RWPE1 (cell line): ENCODE results near the gene MRPL41.

Source experiments
- CTCF ChIA-PET: fragments of 350-600 bp; sonication (Branson Sonifier 250); formaldehyde crosslinking; extraction: SDS; loops from one replicate; lab custom pipeline; 2021; lab: Yijun Ruan, JAX
- POLR2A ChIA-PET: fragments of 400-600 bp; formaldehyde crosslinking; extraction: SDS; loops from one replicate; lab custom pipeline; 2020; ENCODE audit warnings: antibody characterized with exemption; ENCODE audit not compliant: low non-redundant PET; lab: Yijun Ruan, JAX
- DNase-seq: peaks from one replicate; pipeline ENCODE4 v3.0.0; 2012; ENCODE audit warnings: low spot score
- H3K27ac ChIP-seq: fragments of 450-650 bp; 2 replicates; pipeline ENCODE4 v1.5.1; 2017
- CTCF ChIP-seq: fragments of 450-650 bp; conservative IDR thresholded peaks from 2 replicates; pipeline ENCODE4 v1.5.1; 2017; ENCODE audit warnings: low read depth, mild to moderate bottlenecking

Gene MRPL41

GRCh38 chr9:137588891-137589290 lies 37.2 kb downstream of the MRPL41 start:
- H3K27ac ChIP-seq: peak overlapping the region; percentile 81
- POLR2A ChIA-PET: interaction anchor here (0.8 to 2.3 kb wide), 3 partner anchors 8 to 16 kb away, joined by 3 to 10 read pairs (median 5); partner anchors contain the start of gene ARRDC1
- CTCF ChIA-PET: interaction anchor here (0.6 to 5.0 kb wide), 3 partner anchors 9 to 437 kb away, joined by 3 to 48 read pairs (median 4); partner anchors contain the start of gene DPH7

GRCh38 chr9:137589441-137590122 lies 37.9 kb downstream of the MRPL41 start:
- no peak for DNase-seq
- H3K27ac ChIP-seq: peak overlapping the region; percentile 81
- ChIA-PET POLR2A (interaction anchor here (1.5 to 2.3 kb wide), 2 partner anchors 8 to 10 kb away, joined by 5 to 10 read pairs; no protein-coding TSS in a partner anchor), CTCF (interaction anchor here (0.7 to 5.0 kb wide), 2 partner anchors 9 to 279 kb away, joined by 3 to 48 read pairs; partner anchors contain the start of gene DPH7)
- no peak for TF ChIP-seq CTCF

More at GRCh38 chr9:137588891-137589290, 37.2 kb downstream of the MRPL41 start:
- no peak for TF ChIP-seq CTCF
- DNase-seq: no peak

GRCh38 chr9:137590123-137590468 lies 38.4 kb downstream of the MRPL41 start:
- peak overlapping the region; percentile 81 for H3K27ac ChIP-seq
- TF ChIP-seq CTCF: no peak
- POLR2A ChIA-PET: interaction anchor here (0.6 to 1.6 kb wide), 4 partner anchors 13 to 22 kb away, joined by 3 to 14 read pairs (median 9); partner anchors contain the start of gene ARRDC1
- peak; percentile 27 for DNase-seq
- CTCF ChIA-PET: interaction anchor here (5.0 kb wide), 1 partner anchor 10 kb away, joined by 48 read pairs; the partner anchor contains the start of gene DPH7

DNA sequence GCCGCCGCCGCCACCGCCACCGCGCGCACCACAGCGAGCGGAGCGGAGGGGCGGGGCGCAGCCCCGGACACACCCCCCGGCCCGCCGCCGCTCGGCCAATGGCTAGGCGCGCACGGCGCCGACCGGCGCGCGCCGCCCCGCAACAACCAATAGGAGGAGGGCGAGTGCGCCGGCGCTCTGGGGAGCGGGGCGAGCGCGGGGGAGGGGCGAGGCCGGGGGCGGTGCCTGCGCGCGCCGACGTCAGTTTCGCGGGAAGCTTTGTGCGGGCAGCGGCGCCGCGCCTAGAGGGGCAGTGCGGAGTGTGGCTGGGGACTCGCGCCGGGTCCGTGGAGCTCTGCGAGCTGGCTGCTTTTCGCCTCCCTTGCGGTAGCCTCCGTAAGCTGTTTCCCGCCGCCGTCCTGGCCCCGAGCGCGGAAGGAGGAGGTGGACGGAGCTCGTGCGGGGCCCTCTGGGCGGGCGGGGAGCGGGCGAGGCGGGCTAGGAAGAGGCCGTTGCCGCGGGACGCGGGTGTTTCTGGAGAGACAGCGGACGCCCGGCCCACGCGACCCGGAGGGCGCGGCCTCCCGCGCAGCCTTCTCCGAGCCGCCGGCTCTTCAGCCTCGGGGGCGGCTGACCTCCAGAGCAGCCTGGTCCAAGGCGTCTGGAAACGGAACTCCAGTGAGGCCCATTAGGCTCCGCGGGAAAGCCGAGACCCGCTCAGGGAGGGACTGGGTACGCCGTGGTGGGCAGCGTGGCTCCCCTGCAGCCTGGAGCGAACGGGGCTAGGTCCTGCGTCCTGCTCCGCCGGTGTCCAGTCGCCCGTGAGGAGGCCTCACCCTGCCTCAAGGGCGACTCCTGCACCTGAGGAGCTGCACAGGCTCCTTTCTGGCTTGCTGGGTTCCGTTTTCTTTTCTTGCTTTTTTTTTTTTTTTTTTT lies 39.0 kb downstream of the MRPL41 start, which contains the start of gene ZMYND19:
Gene ZMYND19 (minus strand): TSS at position 44 of the 915 bp plus-strand sequence. CDS start 249 bp downstream, outside the sequence.
- peak; percentile 31 for TF ChIP-seq CTCF
- DNase-seq: peak; percentile 100
- ChIA-PET POLR2A (interaction anchor here (0.5 to 1.6 kb wide), 7 partner anchors 9 to 350 kb away, joined by 3 to 14 read pairs (median 5); partner anchors contain the start of gene ARRDC1), CTCF (interaction anchor here (0.8 to 5.0 kb wide), 2 partner anchors 10 to 29 kb away, joined by 4 to 48 read pairs; partner anchors contain the start of gene DPH7)
- H3K27ac ChIP-seq: peak within 1 kb of the TSS; percentile 81

- peak overlapping the region; percentile 40 for H3K27ac ChIP-seq
- POLR2A ChIA-PET: interaction anchor here (0.6 kb wide), 1 partner anchor 480 kb away, joined by 3 read pairs; no protein-coding TSS in a partner anchor
- CTCF ChIA-PET: no interaction called here
- no peak for TF ChIP-seq CTCF
- no peak for DNase-seq
Measured at GRCh38 chr9:137592767-137593166, 41.1 kb downstream of the MRPL41 start.
